Activated CD8-positive, alpha-beta memory T cell treated with anti-CD3 and anti-CD28 coated beads, Interleukin-2, amount 50 U/mL, for 1 hour (primary cell): Measurements from ENCODE around the gene PDX1.
"Not testable (repeated sequence)": the region's sequence is repeated elsewhere in the genome, so short reads cannot be mapped to it uniquely, and the experiment has no call there.

Experiments used
- DNase-seq: peaks from one replicate; pipeline ENCODE4 v3.0.0-alpha.2; 2020; ENCODE audit errors: extremely low read depth

The PDX1 gene

GRCh38 chr13:27956576-27957300 is 36.9 kb downstream of the PDX1 start:
- DNase-seq: no peak

- DNase-seq: no peak
Observed at GRCh38 chr13:27959976-27960361, 40.2 kb downstream of the PDX1 start.

- no peak for DNase-seq
Observed at GRCh38 chr13:27960362-27961226, 40.8 kb downstream of the PDX1 start.

GRCh38 chr13:27961227-27962085 is 41.7 kb downstream of the PDX1 start:
- no peak for DNase-seq

- DNase-seq: no peak
Observed at GRCh38 chr13:27962128-27962841, 42.5 kb downstream of the PDX1 start.

- no peak for DNase-seq
Observed at GRCh38 chr13:27962982-27963381, 43.2 kb downstream of the PDX1 start.

GRCh38 chr13:27963491-27963890 is 43.7 kb downstream of the PDX1 start:
- DNase-seq: no peak

- DNase-seq: not testable (repeated sequence)
Observed at GRCh38 chr13:27964206-27964605, 44.4 kb downstream of the PDX1 start.

- no peak for DNase-seq
Observed at GRCh38 chr13:27964741-27965323, 45.0 kb downstream of the PDX1 start.

- no peak for DNase-seq
Observed at GRCh38 chr13:27965343-27965739, 45.5 kb downstream of the PDX1 start.

- no peak for DNase-seq
Observed at GRCh38 chr13:27965740-27966640, 46.2 kb downstream of the PDX1 start.

GRCh38 chr13:27966641-27967202 is 46.9 kb downstream of the PDX1 start:
- no peak for DNase-seq

- no peak for DNase-seq
Observed at GRCh38 chr13:27967203-27967735, 47.5 kb downstream of the PDX1 start.

GRCh38 chr13:27967736-27968315 is 48.0 kb downstream of the PDX1 start:
- no peak for DNase-seq

- DNase-seq: no peak
Observed at GRCh38 chr13:27968316-27969081, 48.7 kb downstream of the PDX1 start.

- DNase-seq: no peak
Observed at GRCh38 chr13:27969082-27969865, 49.5 kb downstream of the PDX1 start, which contains the start of gene CDX2. Gene CDX2, minus strand, starts transcription at chr13:27969315. Its CDS starts 309 bp downstream, at chr13:27969006.

GRCh38 chr13:27969866-27970229 is 50.0 kb downstream of the PDX1 start:
- DNase-seq: no peak
